ENCODE data around the gene PTPN6. TPM values are rescaled to one million over a fixed set of nuclear protein-coding genes. Genes with fewer than 3 reads are reported as not detected.

PTPN6 gene
- total and polyA plus RNA-seq, 2 of the 13 experiments (the other 11 are each of a cell fraction or from before 2014, with no cell fraction given) = 10.5 to 10.6 TPM

GRCh38 chr12:6970096-6970527 is 19.0 kb downstream of the PTPN6 start (continued):
- TF ChIP-seq PHF20 (CRISPR knock-in tag; IDR thresholded peaks at IDR 0.05) = no peak
- 0 out of 2 replicates have a peak, but pooled peaks have one; percentile 18 for TF ChIP-seq NR0B2 (CRISPR knock-in tag; IDR thresholded peaks at IDR 0.05)
- no peak for TF ChIP-seq ZNF484 (CRISPR knock-in tag; IDR thresholded peaks at IDR 0.05; ENCODE audit: borderline replicate concordance, low read depth)
- TF ChIP-seq CREM (IDR thresholded peaks at IDR 0.05) = no peak
- no peak for TF ChIP-seq CREM (CRISPR knock-in tag; IDR thresholded peaks at IDR 0.05)
- TF ChIP-seq NR2F1 (CRISPR knock-in tag; IDR thresholded peaks at IDR 0.05) = peak; percentile 85 to 86
- no peak for TF ChIP-seq NR1H2 (CRISPR knock-in tag; IDR thresholded peaks at IDR 0.05; ENCODE audit: borderline replicate concordance, low read depth)
- TF ChIP-seq EED (CRISPR knock-in tag; IDR thresholded peaks at IDR 0.05) = 0 out of 2 replicates have a peak, but pooled peaks have one; percentile 42
- peak; percentile 92 for TF ChIP-seq ZC3H4 (CRISPR knock-in tag; IDR thresholded peaks at IDR 0.05; ENCODE audit: borderline replicate concordance)
- 0 out of 2 replicates have a peak, but pooled peaks have one; percentile 44 for TF ChIP-seq ZNF263 (CRISPR knock-in tag; IDR thresholded peaks at IDR 0.05)
- 0 out of 2 replicates have a peak, but pooled peaks have one; percentile 64 for TF ChIP-seq TEAD2 (CRISPR knock-in tag; IDR thresholded peaks at IDR 0.05)
- TF ChIP-seq IRX3 (CRISPR knock-in tag; IDR thresholded peaks at IDR 0.05; ENCODE audit: borderline replicate concordance, low read depth) = peak; percentile 23; the same call in 1 of the 2 replicates
- no peak for TF ChIP-seq ZNF513 (CRISPR knock-in tag; conservative IDR thresholded peaks at IDR 0.05)
- TF ChIP-seq TBX3 (IDR thresholded peaks at IDR 0.05; ENCODE audit: borderline replicate concordance) = 0 out of 2 replicates have a peak, but pooled peaks have one; percentile 11
- TF ChIP-seq HNF4A (CRISPR knock-in tag; IDR thresholded peaks at IDR 0.05) = peak; percentile 51
- 0 out of 2 replicates have a peak, but pooled peaks have one; percentile 62 for TF ChIP-seq ZNF678 (CRISPR knock-in tag; IDR thresholded peaks at IDR 0.05)
- TF ChIP-seq NR2F6 (IDR thresholded peaks at IDR 0.05) = peak; percentile 91
- TF ChIP-seq NR2F6 (CRISPR knock-in tag; IDR thresholded peaks at IDR 0.05) = peak; percentile 93
- 0 out of 2 replicates have a peak, but pooled peaks have one; percentile 21 for TF ChIP-seq MTERF4 (CRISPR knock-in tag; IDR thresholded peaks at IDR 0.05)
- TF ChIP-seq JUN (CRISPR knock-in tag; IDR thresholded peaks at IDR 0.05) = no peak
- TF ChIP-seq ZFP82 (CRISPR knock-in tag; IDR thresholded peaks at IDR 0.05; ENCODE audit: borderline replicate concordance) = no peak
- TF ChIP-seq ZNF558 (CRISPR knock-in tag; IDR thresholded peaks at IDR 0.05; ENCODE audit: borderline replicate concordance) = peak; percentile 48; the same call in 1 of the 2 replicates
- peak; percentile 38; the same call in 1 of the 2 replicates for TF ChIP-seq ZNF768 (CRISPR knock-in tag; IDR thresholded peaks at IDR 0.05)
- no peak for TF ChIP-seq SNRNP70 (IDR thresholded peaks at IDR 0.05; ENCODE audit: low read depth, low read length)
- TF ChIP-seq ZNF556 (CRISPR knock-in tag; IDR thresholded peaks at IDR 0.05; ENCODE audit: borderline replicate concordance) = no peak
- no peak for TF ChIP-seq IKZF1 (IDR thresholded peaks at IDR 0.05)
- TF ChIP-seq ZNF446 (CRISPR knock-in tag; IDR thresholded peaks at IDR 0.05) = 0 out of 2 replicates have a peak, but pooled peaks have one; percentile 24
- TF ChIP-seq TFDP1 (CRISPR knock-in tag; IDR thresholded peaks at IDR 0.05; ENCODE audit: borderline replicate concordance) = no peak
